ENCODE data around the gene STX3. TPM values are rescaled to one million over a fixed set of nuclear protein-coding genes. Genes with fewer than 3 reads are reported as not detected.

Gene STX3
- total RNA-seq, 2 experiments from 2014 or later = 6.4 to 20.2 TPM

GRCh38 chr11:59812220-59812619 is 57.0 kb downstream of the STX3 start:
- BruUV-seq (replicated peaks) = no TSS peak
- peaks cover 41% of the 10 kb centered on the region for H3K79me2 ChIP-seq (ENCODE audit: insufficient read depth, low read depth, low read length)
- no peaks in the 10 kb centered on the region for H3K9me3 ChIP-seq (ENCODE audit: low read length)
- TF ChIP-seq EZH2phosphoT487 (IDR thresholded peaks at IDR 0.05; ENCODE audit: borderline replicate concordance, low read depth, low read length) = no peak
- H4K20me1 ChIP-seq (ENCODE audit: insufficient read depth, low read length) = peaks cover 8% of the 10 kb centered on the region; the same call in 1 of the 2 replicates
- no peaks in the 10 kb centered on the region for H3K9me2 ChIP-seq (ENCODE audit: insufficient read depth, low read length)
- peaks cover 24% of the 10 kb centered on the region for H3K36me3 ChIP-seq (ENCODE audit: insufficient read depth, low read length)
- no peak overlapping the region for H3K27ac ChIP-seq (ENCODE audit: low read depth, low read length, poor library complexity, severe bottlenecking)
- no peak overlapping the region for H2AFZ ChIP-seq (ENCODE audit: low read length)
- DNase-seq (ENCODE audit: low spot score) = no peak
- no peak overlapping the region for H3K4me2 ChIP-seq (ENCODE audit: low read length)
- ChIA-PET POLR2A (interaction anchor here (0.6 to 0.7 kb wide), 4 partner anchors 39 to 759 kb away, joined by 3 to 5 read pairs (median 4); no protein-coding TSS in a partner anchor), CTCF (ENCODE audit: unreplicated experiment) (no interaction called here)
- H3K4me3 ChIP-seq (ENCODE audit: low read depth, low read length, poor library complexity, severe bottlenecking) = no peak overlapping the region
- intact Hi-C loops (cut with micrococcal nuclease; ENCODE audit: unreplicated experiment) = loop anchor here (5.0 to 10.0 kb wide), 4 partner anchors 145 to 667 kb away; partner anchors contain the start of genes FAM111A and PATL1
- H3K4me1 ChIP-seq (ENCODE audit: insufficient read depth, low read length, poor library complexity, severe bottlenecking) = peaks cover 72% of the 10 kb centered on the region

GRCh38 chr11:59813364-59813763 is 58.2 kb downstream of the STX3 start:
- Histone ChIP-seq H2AFZ (ENCODE audit: low read length) (peak overlapping the region; percentile 33; the same call in 1 of the 2 replicates), H3K4me3 (ENCODE audit: low read depth, low read length, poor library complexity, severe bottlenecking) (no peak overlapping the region), H3K27ac (ENCODE audit: low read depth, low read length, poor library complexity, severe bottlenecking) (peak overlapping the region; percentile 8), H3K79me2 (ENCODE audit: insufficient read depth, low read depth, low read length) (peaks cover 33% of the 10 kb centered on the region), H3K4me1 (ENCODE audit: insufficient read depth, low read length, poor library complexity, severe bottlenecking) (peaks cover 80% of the 10 kb centered on the region), H3K4me2 (ENCODE audit: low read length) (peak overlapping the region; percentile 77; the same call in 1 of the 2 replicates), H3K9me2 (ENCODE audit: insufficient read depth, low read length) (no peaks in the 10 kb centered on the region), H3K36me3 (ENCODE audit: insufficient read depth, low read length) (peaks cover 13% of the 10 kb centered on the region), H3K9me3 (ENCODE audit: low read length) (no peaks in the 10 kb centered on the region), H4K20me1 (ENCODE audit: insufficient read depth, low read length) (peaks cover 8% of the 10 kb centered on the region; the same call in 1 of the 2 replicates)
- intact Hi-C loops (cut with micrococcal nuclease; ENCODE audit: unreplicated experiment) = loop anchor here (5.0 to 10.0 kb wide), 4 partner anchors 146 to 669 kb away; partner anchors contain the start of genes FAM111A and PATL1
- BruUV-seq (replicated peaks) = no TSS peak
- POLR2A ChIA-PET = interaction anchor here (0.6 to 0.7 kb wide), 2 partner anchors 196 to 367 kb away, joined by 3 to 4 read pairs; no protein-coding TSS in a partner anchor
- CTCF ChIA-PET (ENCODE audit: unreplicated experiment) = no interaction called here
- DNase-seq (ENCODE audit: low spot score) = no peak
- TF ChIP-seq EZH2phosphoT487 (IDR thresholded peaks at IDR 0.05; ENCODE audit: borderline replicate concordance, low read depth, low read length) = no peak
- TF ChIP-seq CTCF (conservative IDR thresholded peaks at IDR 0.05; ENCODE audit: low read length) = no peak

- H2AFZ ChIP-seq (ENCODE audit: low read length) = peak overlapping the region; percentile 98
- intact Hi-C loops (cut with micrococcal nuclease; ENCODE audit: unreplicated experiment) = loop anchor here (5.0 to 10.0 kb wide), 4 partner anchors 147 to 669 kb away; partner anchors contain the start of genes FAM111A and PATL1
- BruUV-seq (replicated peaks) = no TSS peak
- peaks cover 26% of the 10 kb centered on the region for H3K79me2 ChIP-seq (ENCODE audit: insufficient read depth, low read depth, low read length)
- peaks cover 80% of the 10 kb centered on the region for H3K4me1 ChIP-seq (ENCODE audit: insufficient read depth, low read length, poor library complexity, severe bottlenecking)
- no peaks in the 10 kb centered on the region for H3K9me3 ChIP-seq (ENCODE audit: low read length)
- peaks cover 7% of the 10 kb centered on the region; the same call in 1 of the 2 replicates for H4K20me1 ChIP-seq (ENCODE audit: insufficient read depth, low read length)
- no peaks in the 10 kb centered on the region for H3K9me2 ChIP-seq (ENCODE audit: insufficient read depth, low read length)
- DNase-seq (ENCODE audit: low spot score) = no peak
- H3K4me2 ChIP-seq (ENCODE audit: low read length) = peak overlapping the region; percentile 77
- ChIA-PET POLR2A (interaction anchor here (0.6 to 0.7 kb wide), 3 partner anchors 366 to 961 kb away, joined by 3 to 4 read pairs (median 4); no protein-coding TSS in a partner anchor), CTCF (ENCODE audit: unreplicated experiment) (no interaction called here)
- peak overlapping the region; percentile 97 for H3K27ac ChIP-seq (ENCODE audit: low read depth, low read length, poor library complexity, severe bottlenecking)
- TF ChIP-seq CTCF (conservative IDR thresholded peaks at IDR 0.05; ENCODE audit: low read length) = no peak
- peaks cover 6% of the 10 kb centered on the region; the same call in 1 of the 2 replicates for H3K36me3 ChIP-seq (ENCODE audit: insufficient read depth, low read length)
- peak overlapping the region; percentile 61 for H3K4me3 ChIP-seq (ENCODE audit: low read depth, low read length, poor library complexity, severe bottlenecking)
Observed at GRCh38 chr11:59814021-59814420, 58.8 kb downstream of the STX3 start.

Data from OCI-LY7 (cell line).